A673 (cell line): Measurements from ENCODE around the gene CTIF. TPM values are rescaled to one million over a fixed set of nuclear protein-coding genes. Genes with fewer than 3 reads are reported as not detected.
A peak's percentile ranks its signal among the peaks of the same experiment; 100 is the strongest.

Source experiments
- BruUV-seq: library from RNA; stranded (reverse); fragments of 400-500 nt; replicated peaks from 2 replicates; lab custom pipeline; 2021; lab: Mats Ljungman, UMichigan
- CTCF ChIA-PET: fragments of 300-600 bp; sonication (Branson Sonifier 250); formaldehyde crosslinking; loops from one replicate; lab custom pipeline; 2022; ENCODE audit warnings: antibody characterized with exemption; lab: Charles Lee
- POLR2A ChIA-PET: fragments of 300-600 bp; sonication (Branson Sonifier 250); formaldehyde crosslinking; loops from one replicate; lab custom pipeline; 2022; ENCODE audit warnings: antibody characterized with exemption; ENCODE audit not compliant: low non-redundant PET; lab: Charles Lee
- DNase-seq: peaks from one replicate; pipeline ENCODE4 v3.0.0-alpha.2; 2015; ENCODE audit warnings: low spot score
- H3K27ac ChIP-seq: fragments of 200-600 bp; sonication (generic); 2 replicates; pipeline ENCODE4 v1.5.1; 2016; ENCODE audit warnings: mixed run types, low read depth, mild to moderate bottlenecking, mixed read lengths, antibody characterized with exemption, low read length; ENCODE audit not compliant: poor library complexity, severe bottlenecking
- H3K27me3 ChIP-seq: fragments of 200-600 bp; sonication (generic); replicated peaks from 2 replicates; pipeline ENCODE4 v1.6.1; 2017; ENCODE audit warnings: mixed run types, low read depth, mild to moderate bottlenecking, mixed read lengths, antibody characterized with exemption, low read length; ENCODE audit not compliant: insufficient read depth, poor library complexity
- H3K36me3 ChIP-seq: fragments of 200-600 bp; sonication (generic); 2 replicates; pipeline ENCODE4 v1.6.1; 2016; ENCODE audit warnings: mixed run types, mild to moderate bottlenecking, mixed read lengths, antibody characterized with exemption, low read length; ENCODE audit not compliant: insufficient read depth, poor library complexity, severe bottlenecking
- H3K4me1 ChIP-seq: fragments of 200-600 bp; sonication (generic); 2 replicates; pipeline ENCODE4 v1.6.1; 2017; ENCODE audit warnings: mixed run types, mild to moderate bottlenecking, mixed read lengths, antibody characterized with exemption, low read length; ENCODE audit not compliant: insufficient read depth, poor library complexity, severe bottlenecking
- H3K4me3 ChIP-seq: fragments of 200-600 bp; sonication (generic); 2 replicates; pipeline ENCODE4 v1.5.1; 2016; ENCODE audit warnings: low read depth, mixed run types, mild to moderate bottlenecking, mixed read lengths, low read length; ENCODE audit not compliant: poor library complexity, severe bottlenecking
- H3K9me3 ChIP-seq: fragments of 200-600 bp; sonication (generic); 2 replicates; pipeline ENCODE4 v1.6.1; 2016; ENCODE audit warnings: mixed run types, low read depth, mild to moderate bottlenecking, mixed read lengths, antibody characterized with exemption, low read length; ENCODE audit not compliant: poor library complexity, severe bottlenecking
- EZH2 ChIP-seq: fragments of 200-600 bp; sonication (generic); IDR thresholded peaks from 2 replicates; pipeline ENCODE4 v1.6.1; 2017; ENCODE audit warnings: borderline replicate concordance, low read depth, mild to moderate bottlenecking, mixed read lengths, antibody characterized with exemption, low read length; ENCODE audit not compliant: poor library complexity, severe bottlenecking
- intact Hi-C: fragments of 100-400 bp; cut with micrococcal nuclease; formaldehyde crosslinking; loops from one replicate; pipeline ENCODE4 v1.10.0; 2022; ENCODE audit not compliant: unreplicated experiment
- total RNA-seq: library from RNA; stranded (reverse); gene quantifications from 2 replicates; pipeline ENCODE4 v1.2.3, GENCODE V29; 2021
- TF ChIP-seq, protein P1 (sequence below): fragments of 300-800, 200-600 bp; sonication (generic); conservative IDR thresholded peaks from 2 replicates; pipeline ENCODE4 v1.5.1; 2017; ENCODE audit warnings: low read depth, mild to moderate bottlenecking, antibody characterized with exemption, low read length, moderate library complexity, mixed read lengths

The CTIF gene
- total RNA-seq, 1 experiment from 2014 or later: 23.5 TPM

DNA sequence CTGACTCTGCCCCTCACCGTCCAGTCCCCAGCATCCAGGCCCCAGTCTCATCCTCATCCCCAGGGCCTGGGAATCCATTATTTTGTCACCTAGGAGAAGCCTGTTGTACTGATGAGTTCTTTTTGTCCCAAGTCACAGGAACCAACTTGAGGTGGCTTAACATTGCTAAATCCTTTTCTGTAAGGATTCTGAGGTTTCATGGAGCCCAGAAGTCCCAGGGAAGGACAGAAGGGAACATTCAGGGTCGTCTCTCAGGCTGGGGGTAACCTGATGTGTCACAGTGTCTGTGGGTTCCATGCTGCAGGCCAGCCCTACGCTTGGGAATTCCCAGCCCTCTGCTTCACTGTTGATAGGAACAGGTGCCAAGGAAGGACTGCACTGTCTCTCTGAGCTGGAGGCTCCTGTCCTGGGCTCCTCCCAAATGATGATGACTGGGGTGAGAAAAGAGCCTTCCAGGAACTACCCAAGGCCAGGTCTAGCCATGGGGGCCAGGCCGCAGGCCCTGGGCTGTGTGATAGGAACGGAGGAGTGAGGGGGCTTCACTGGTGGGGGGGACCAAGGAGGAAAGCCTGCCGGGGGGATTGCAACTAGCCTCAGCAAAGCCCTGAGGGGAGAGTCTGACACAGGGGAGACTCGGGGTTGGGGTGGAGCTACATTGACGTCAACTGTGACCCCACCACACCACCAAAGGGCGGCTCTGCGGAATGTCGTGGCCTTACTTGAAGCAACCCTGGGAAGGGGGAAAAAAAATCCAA lies 266.2 kb downstream of the CTIF start:
- no peak for TF ChIP-seq EZH2
- TF ChIP-seq, protein P1, sequence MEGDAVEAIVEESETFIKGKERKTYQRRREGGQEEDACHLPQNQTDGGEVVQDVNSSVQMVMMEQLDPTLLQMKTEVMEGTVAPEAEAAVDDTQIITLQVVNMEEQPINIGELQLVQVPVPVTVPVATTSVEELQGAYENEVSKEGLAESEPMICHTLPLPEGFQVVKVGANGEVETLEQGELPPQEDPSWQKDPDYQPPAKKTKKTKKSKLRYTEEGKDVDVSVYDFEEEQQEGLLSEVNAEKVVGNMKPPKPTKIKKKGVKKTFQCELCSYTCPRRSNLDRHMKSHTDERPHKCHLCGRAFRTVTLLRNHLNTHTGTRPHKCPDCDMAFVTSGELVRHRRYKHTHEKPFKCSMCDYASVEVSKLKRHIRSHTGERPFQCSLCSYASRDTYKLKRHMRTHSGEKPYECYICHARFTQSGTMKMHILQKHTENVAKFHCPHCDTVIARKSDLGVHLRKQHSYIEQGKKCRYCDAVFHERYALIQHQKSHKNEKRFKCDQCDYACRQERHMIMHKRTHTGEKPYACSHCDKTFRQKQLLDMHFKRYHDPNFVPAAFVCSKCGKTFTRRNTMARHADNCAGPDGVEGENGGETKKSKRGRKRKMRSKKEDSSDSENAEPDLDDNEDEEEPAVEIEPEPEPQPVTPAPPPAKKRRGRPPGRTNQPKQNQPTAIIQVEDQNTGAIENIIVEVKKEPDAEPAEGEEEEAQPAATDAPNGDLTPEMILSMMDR: no peak
- POLR2A ChIA-PET: no interaction called here
- intact Hi-C loops: no loop called here
- CTCF ChIA-PET: no interaction called here
- BruUV-seq: no TSS peak
- DNase-seq: no peak
- Histone ChIP-seq H3K36me3 (no peaks in the 10 kb centered on the region), H3K4me3 (no peak overlapping the region), H3K27me3 (no peaks in the 10 kb centered on the region), H3K27ac (no peak overlapping the region), H3K4me1 (peaks cover 26% of the 10 kb centered on the region), H3K9me3 (no peaks in the 10 kb centered on the region)

DNA sequence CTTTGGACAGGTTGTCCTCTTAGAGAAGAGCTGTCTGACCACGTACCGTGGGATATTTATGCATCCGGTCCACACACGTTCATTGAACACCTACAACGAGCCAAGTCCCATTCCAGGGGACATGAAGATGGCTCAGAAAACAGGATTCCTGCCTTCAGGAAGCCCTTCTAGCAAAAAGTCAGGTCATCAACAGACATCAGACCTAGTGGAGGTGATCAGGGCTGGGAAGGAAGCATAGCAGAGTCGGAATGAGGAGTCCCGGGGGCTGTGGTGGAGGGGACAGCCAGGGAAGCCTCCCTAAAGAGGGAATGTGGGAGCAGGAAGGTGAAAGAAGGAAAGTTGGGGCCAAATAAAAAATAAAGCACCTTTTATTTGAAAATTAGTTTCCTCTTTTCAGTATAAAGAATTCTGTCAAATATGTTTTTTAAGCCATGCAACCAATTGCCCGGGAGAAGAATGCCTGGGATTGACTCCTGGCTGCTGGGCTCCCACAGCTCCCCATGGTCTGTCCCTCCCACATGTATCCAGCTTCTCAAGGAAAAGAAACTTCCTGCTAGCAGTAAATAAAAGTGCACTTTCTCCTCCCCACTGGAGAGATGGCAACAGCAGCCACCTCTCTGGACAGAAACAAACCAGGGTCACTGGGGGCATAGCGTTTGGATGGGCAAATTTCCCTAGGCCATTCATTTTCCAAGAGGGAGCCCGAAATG lies 267.1 kb downstream of the CTIF start:
- no peak for DNase-seq
- ChIA-PET CTCF (no interaction called here), POLR2A (no interaction called here)
- TF ChIP-seq, protein P1: no peak
- intact Hi-C loops: no loop called here
- no peaks in the 10 kb centered on the region for H3K27me3 ChIP-seq
- peaks cover 26% of the 10 kb centered on the region for H3K4me1 ChIP-seq
- H3K27ac ChIP-seq: no peak overlapping the region
- H3K4me3 ChIP-seq: no peak overlapping the region
- H3K9me3 ChIP-seq: no peaks in the 10 kb centered on the region
- H3K36me3 ChIP-seq: no peaks in the 10 kb centered on the region
- no TSS peak for BruUV-seq

GRCh38 chr18:48806551-48807261 lies 267.9 kb downstream of the CTIF start:
- Histone ChIP-seq H3K9me3 (no peaks in the 10 kb centered on the region), H3K27ac (no peak overlapping the region), H3K4me1 (peaks cover 26% of the 10 kb centered on the region), H3K36me3 (no peaks in the 10 kb centered on the region), H3K27me3 (no peaks in the 10 kb centered on the region), H3K4me3 (no peak overlapping the region)
- TF ChIP-seq, protein P1: no peak
- TF ChIP-seq EZH2: no peak
- ChIA-PET CTCF (no interaction called here), POLR2A (no interaction called here)
- no TSS peak for BruUV-seq
- intact Hi-C loops: no loop called here
- peak; percentile 46 for DNase-seq
